MCF 10A (cell line): ENCODE data around the gene LIPT1. TPM values are rescaled to one million over a fixed set of nuclear protein-coding genes. Genes with fewer than 3 reads are reported as not detected.

Experiments
- BruUV-seq: library from RNA; stranded (reverse); fragments of 400-500 nt; replicated peaks from 2 replicates; lab custom pipeline; 2021; lab: Mats Ljungman, UMichigan
- CTCF ChIA-PET: fragments of 300-600 bp; sonication (Branson Sonifier 250); formaldehyde crosslinking; extraction: SDS; loops from one replicate; lab custom pipeline; 2021; ENCODE audit warnings: antibody characterized with exemption, inconsistent platforms; lab: Yijun Ruan, JAX
- POLR2A ChIA-PET: fragments of 300-600, 350-650 bp; sonication (Branson Sonifier 250); formaldehyde crosslinking; extraction: SDS; loops from one replicate; lab custom pipeline; 2020; ENCODE audit warnings: antibody characterized with exemption, inconsistent platforms; lab: Yijun Ruan, JAX
- DNase-seq: peaks from one replicate; pipeline ENCODE4 v3.0.0-alpha.2; 2018; ENCODE audit not compliant: unreplicated experiment
- H3K27ac Mint-ChIP-seq: one replicate; pipeline ENCODE4 v1.8.0; 2022; ENCODE audit warnings: mild to moderate bottlenecking, low read depth, mixed read lengths; ENCODE audit not compliant: unreplicated experiment
- H3K27me3 Mint-ChIP-seq: one replicate; pipeline ENCODE4 v1.8.0; 2022; ENCODE audit warnings: mixed read lengths; ENCODE audit not compliant: insufficient read depth, unreplicated experiment
- H3K36me3 Mint-ChIP-seq: one replicate; pipeline ENCODE4 v1.8.0; 2022; ENCODE audit warnings: mild to moderate bottlenecking, moderate library complexity, mixed read lengths; ENCODE audit not compliant: insufficient read depth, unreplicated experiment
- H3K4me1 Mint-ChIP-seq: one replicate; pipeline ENCODE4 v1.8.0; 2022; ENCODE audit warnings: mixed read lengths; ENCODE audit not compliant: insufficient read depth, unreplicated experiment
- H3K4me3 Mint-ChIP-seq: one replicate; pipeline ENCODE4 v1.8.0; 2022; ENCODE audit warnings: mild to moderate bottlenecking, moderate library complexity, mixed read lengths; ENCODE audit not compliant: unreplicated experiment
- H3K9me3 Mint-ChIP-seq: one replicate; pipeline ENCODE4 v1.8.0; 2022; ENCODE audit warnings: mixed read lengths; ENCODE audit not compliant: unreplicated experiment
- CTCF ChIP-seq: fragments of 200-600 bp; IDR thresholded peaks from one replicate; pipeline ENCODE4 v1.8.0; 2022; ENCODE audit warnings: antibody characterized with exemption, mild to moderate bottlenecking; ENCODE audit not compliant: unreplicated experiment
- intact Hi-C: fragments of 100-400 bp; cut with micrococcal nuclease; formaldehyde crosslinking; loops from 2 replicates; pipeline ENCODE4 v1.14.1; 2022
- total RNA-seq: library from RNA; stranded (reverse); gene quantifications from 2 replicates; pipeline ENCODE4 v1.2.3, GENCODE V29; 2022

Gene LIPT1
- total RNA-seq, 1 experiment from 2014 or later = 13.1 TPM

- Mint-ChIP-seq H3K27me3 (no peaks in the 10 kb centered on the region), H3K36me3 (no peaks in the 10 kb centered on the region), H3K9me3 (no peaks in the 10 kb centered on the region), H3K27ac (peak overlapping the region; percentile 23), H3K4me3 (no peak overlapping the region), H3K4me1 (peaks cover 17% of the 10 kb centered on the region)
- CTCF ChIA-PET = no interaction called here
- TF ChIP-seq CTCF = no peak
- intact Hi-C loops = no loop called here
- POLR2A ChIA-PET = no interaction called here
- BruUV-seq = no TSS peak
- peak; percentile 20 for DNase-seq
These were observed 4.1 kb upstream of the LIPT1 start for GRCh38 chr2:99150706-99151105.

GRCh38 chr2:99152199-99152895 lies 2.4 kb upstream of the LIPT1 start:
- Mint-ChIP-seq H3K9me3 (no peaks in the 10 kb centered on the region), H3K4me3 (no peak overlapping the region), H3K27ac (no peak overlapping the region), H3K4me1 (peaks cover 21% of the 10 kb centered on the region), H3K27me3 (no peaks in the 10 kb centered on the region), H3K36me3 (peaks cover 10% of the 10 kb centered on the region)
- no peak for TF ChIP-seq CTCF
- no peak for DNase-seq
- ChIA-PET CTCF (no interaction called here), POLR2A (interaction anchor here (0.9 to 7.4 kb wide), 3 partner anchors 11 to 184 kb away, joined by 3 to 139 read pairs (median 100); partner anchors contain the start of genes C2orf15, EIF5B, MITD1 and MRPL30)
- no TSS peak for BruUV-seq
- intact Hi-C loops = no loop called here

- H3K27ac Mint-ChIP-seq = peak overlapping the region; percentile 95
- TSS peak; percentile 64 for BruUV-seq
These were observed 704 bp upstream of the LIPT1 start for GRCh38 chr2:99153921-99154604.

More at GRCh38 chr2:99153921-99154604, 704 bp upstream of the LIPT1 start:
- Mint-ChIP-seq H3K9me3 (no peaks in the 10 kb centered on the region), H3K36me3 (peaks cover 21% of the 10 kb centered on the region), H3K27me3 (no peaks in the 10 kb centered on the region), H3K4me3 (no peak overlapping the region), H3K4me1 (peaks cover 31% of the 10 kb centered on the region)
- ChIA-PET CTCF (no interaction called here), POLR2A (interaction anchor here (0.7 to 7.4 kb wide), 13 partner anchors 7 to 1582 kb away, joined by 3 to 139 read pairs (median 5); partner anchors contain the start of genes C2orf15, EIF5B, MITD1 and MRPL30)
- DNase-seq = peak; percentile 30
- intact Hi-C loops = loop anchor here (2.0 kb wide), 2 partner anchors 27 to 75 kb away; partner anchors contain the start of genes MITD1 and MRPL30
- no peak for TF ChIP-seq CTCF
